Activated naive CD8-positive, alpha-beta T cell treated with anti-CD3 and anti-CD28 coated beads, Interleukin-2, amount 50 U/mL, for 24 hours (primary cell): Measurements from ENCODE around the gene RAMAC.
"Not testable (repeated sequence)": the region's sequence is repeated elsewhere in the genome, so short reads cannot be mapped to it uniquely, and the experiment has no call there.

Experiments used
- ATAC-seq: fragments of 150-1000 bp; cut with Tn5 transposase; one replicate; pipeline ENCODE4 v1.10.0; 2021
- DNase-seq: peaks from one replicate; pipeline ENCODE4 v3.0.0; 2021
- H3K27ac Mint-ChIP-seq: one replicate; pipeline ENCODE4 v1.8.0; 2021; ENCODE audit warnings: mild to moderate bottlenecking, mixed read lengths
- H3K27me3 Mint-ChIP-seq: one replicate; pipeline ENCODE4 v1.8.0; 2021; ENCODE audit warnings: mixed read lengths
- H3K36me3 Mint-ChIP-seq: one replicate; pipeline ENCODE4 v1.8.0; 2021; ENCODE audit warnings: low read depth, mixed read lengths
- H3K4me1 Mint-ChIP-seq: one replicate; pipeline ENCODE4 v1.8.0; 2021; ENCODE audit warnings: mixed read lengths
- H3K4me3 Mint-ChIP-seq: one replicate; pipeline ENCODE4 v1.8.0; 2021; ENCODE audit warnings: mild to moderate bottlenecking, moderate library complexity, mixed read lengths
- H3K9me3 Mint-ChIP-seq: one replicate; pipeline ENCODE4 v1.8.0; 2021; ENCODE audit warnings: mixed read lengths

Gene RAMAC

DNA sequence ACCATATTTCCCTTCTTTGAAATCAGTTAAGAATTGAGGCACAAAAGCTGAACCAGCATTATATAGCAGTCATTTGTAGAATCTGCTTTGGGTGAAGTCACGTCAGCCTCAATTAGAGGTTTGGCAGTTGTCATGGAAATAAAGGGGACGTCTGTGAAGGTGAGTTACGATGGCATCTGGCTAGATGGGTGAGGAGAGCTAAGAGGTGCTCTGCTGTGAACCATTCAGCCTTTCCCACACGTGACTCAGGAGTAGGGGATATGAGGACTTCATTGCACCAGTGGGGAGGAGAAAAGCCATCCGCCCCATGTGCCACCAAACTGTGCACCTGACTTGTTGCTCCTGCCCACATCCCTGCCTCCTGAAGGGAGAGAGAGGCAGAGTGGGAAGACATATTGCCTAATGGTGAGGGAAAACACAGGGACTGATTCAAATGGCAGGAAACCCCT is 28.2 kb downstream of the RAMAC start:
- Mint-ChIP-seq H3K27me3 (no peaks in the 10 kb centered on the region), H3K9me3 (peaks cover 14% of the 10 kb centered on the region), H3K4me3 (no peak overlapping the region), H3K36me3 (peaks cover 36% of the 10 kb centered on the region), H3K27ac (no peak overlapping the region), H3K4me1 (peaks cover 43% of the 10 kb centered on the region)
- ATAC-seq (no peak), DNase-seq (no peak)

DNA sequence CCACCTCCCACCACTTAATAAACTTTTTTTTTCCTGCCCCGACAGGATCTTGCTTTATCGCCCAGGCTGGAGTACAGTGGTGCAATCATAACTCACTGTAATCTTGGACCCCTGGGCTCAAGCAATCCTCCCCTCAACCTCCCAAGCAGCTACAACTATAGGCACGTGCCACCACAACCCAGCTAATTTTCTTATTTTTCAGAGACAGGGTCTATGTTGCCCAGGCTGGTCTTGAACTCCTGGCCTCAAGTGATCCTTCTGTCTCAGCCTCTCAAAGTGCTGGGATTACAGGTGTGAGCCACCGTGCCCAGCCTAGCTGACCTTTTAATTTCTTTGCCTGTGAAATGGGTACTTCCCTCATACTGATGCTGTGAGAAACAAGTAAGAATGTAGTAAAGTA is 29.4 kb downstream of the RAMAC start:
- Mint-ChIP-seq H3K27ac (no peak overlapping the region), H3K27me3 (no peaks in the 10 kb centered on the region), H3K9me3 (peaks cover 14% of the 10 kb centered on the region), H3K36me3 (peaks cover 38% of the 10 kb centered on the region), H3K4me3 (no peak overlapping the region), H3K4me1 (peaks cover 34% of the 10 kb centered on the region)
- DNase-seq: no peak
- no peak for ATAC-seq

DNA sequence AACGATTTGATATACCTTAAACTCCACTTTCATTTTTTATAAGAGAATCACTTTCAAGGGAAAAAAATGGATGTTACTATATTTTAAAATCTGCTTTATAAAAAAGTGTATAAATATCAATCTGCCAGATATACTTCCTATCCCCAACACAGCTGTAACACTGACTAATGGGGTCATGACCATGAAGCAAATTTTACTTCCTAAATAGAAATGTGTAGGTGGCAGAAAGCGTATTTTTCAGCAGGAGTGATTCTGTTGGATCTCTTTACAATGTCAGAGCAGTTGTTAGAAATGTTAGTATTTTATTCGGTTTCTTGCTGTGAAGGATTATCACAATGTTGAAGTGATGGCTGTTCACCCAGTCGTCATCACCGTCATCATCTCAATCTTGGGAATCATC is 30.9 kb downstream of the RAMAC start:
- Mint-ChIP-seq H3K4me1 (peaks cover 24% of the 10 kb centered on the region), H3K4me3 (no peak overlapping the region), H3K9me3 (peaks cover 12% of the 10 kb centered on the region), H3K27me3 (no peaks in the 10 kb centered on the region), H3K27ac (no peak overlapping the region), H3K36me3 (peaks cover 37% of the 10 kb centered on the region)
- DNase-seq: no peak
- ATAC-seq: no peak

DNA sequence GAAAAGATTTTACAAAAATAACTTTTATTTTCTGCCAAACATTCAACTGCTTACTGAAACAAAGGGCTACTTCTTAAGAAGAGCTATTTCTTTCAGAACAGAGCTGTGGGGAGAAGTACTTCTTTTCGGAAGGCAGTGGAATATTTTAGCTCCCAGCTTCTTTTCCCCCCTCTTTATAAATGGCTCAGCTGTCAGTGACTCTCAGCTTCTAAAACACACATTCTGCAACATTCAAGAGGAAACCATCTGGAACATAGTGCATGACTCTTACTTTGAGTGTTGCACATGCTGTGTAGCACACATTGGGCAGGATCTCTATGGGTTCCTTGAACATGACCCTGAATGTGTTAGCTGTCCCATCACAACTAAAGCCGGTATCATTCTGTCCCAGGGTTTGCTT is 32.4 kb downstream of the RAMAC start:
- peaks cover 11% of the 10 kb centered on the region for H3K4me1 Mint-ChIP-seq
- H3K27ac Mint-ChIP-seq: no peak overlapping the region
- no peak overlapping the region for H3K4me3 Mint-ChIP-seq
- DNase-seq (no peak), ATAC-seq (no peak)
- no peaks in the 10 kb centered on the region for H3K9me3 Mint-ChIP-seq
- H3K27me3 Mint-ChIP-seq: no peaks in the 10 kb centered on the region
- peaks cover 32% of the 10 kb centered on the region for H3K36me3 Mint-ChIP-seq

DNA sequence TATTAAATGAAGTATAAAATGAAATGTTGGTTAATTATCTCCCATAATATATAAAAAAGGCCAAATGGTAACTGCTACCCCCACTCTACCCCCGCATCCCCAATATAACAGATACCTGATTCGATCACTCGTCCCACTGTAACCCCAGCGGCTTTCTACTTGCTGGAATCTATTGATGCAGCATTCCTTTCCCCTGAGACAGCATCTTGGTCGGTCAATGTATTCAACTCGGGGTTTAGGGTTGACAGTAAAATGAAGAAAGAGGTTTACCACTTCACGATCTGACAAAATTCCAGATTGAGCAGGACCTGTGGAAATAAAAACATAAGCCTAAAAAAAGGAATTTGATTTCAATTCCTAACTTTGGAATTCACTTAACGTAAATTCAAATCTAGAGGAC is 44.0 kb downstream of the RAMAC start:
- Mint-ChIP-seq H3K36me3 (peaks cover 48% of the 10 kb centered on the region), H3K27me3 (no peaks in the 10 kb centered on the region), H3K4me3 (no peak overlapping the region), H3K4me1 (peaks cover 4% of the 10 kb centered on the region), H3K27ac (no peak overlapping the region), H3K9me3 (no peaks in the 10 kb centered on the region)
- DNase-seq (no peak), ATAC-seq (no peak)

DNA sequence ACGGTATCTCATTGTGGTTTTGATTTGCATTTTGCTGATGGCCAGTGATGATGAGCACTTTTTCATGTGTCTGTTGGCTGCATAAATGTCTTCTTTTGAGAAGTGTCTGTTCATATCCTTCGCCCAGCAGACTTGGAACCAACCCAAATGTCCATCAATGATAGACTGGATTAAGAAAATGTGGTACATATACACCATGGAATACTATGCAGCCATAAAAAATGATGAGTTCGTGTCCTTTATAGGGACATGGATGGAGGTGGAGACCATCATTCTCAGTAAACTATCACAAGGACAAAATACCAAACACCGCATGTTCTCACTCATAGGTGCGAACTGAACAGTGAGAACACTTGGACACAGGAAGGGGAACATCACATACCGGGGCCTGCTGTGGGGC is 45.2 kb downstream of the RAMAC start:
- not testable (repeated sequence) for H3K4me3 Mint-ChIP-seq, DNase-seq, H3K27me3 Mint-ChIP-seq, H3K27ac Mint-ChIP-seq, H3K4me1 Mint-ChIP-seq, H3K9me3 Mint-ChIP-seq, ATAC-seq
- H3K36me3 Mint-ChIP-seq: peaks cover 52% of the 10 kb centered on the region

DNA sequence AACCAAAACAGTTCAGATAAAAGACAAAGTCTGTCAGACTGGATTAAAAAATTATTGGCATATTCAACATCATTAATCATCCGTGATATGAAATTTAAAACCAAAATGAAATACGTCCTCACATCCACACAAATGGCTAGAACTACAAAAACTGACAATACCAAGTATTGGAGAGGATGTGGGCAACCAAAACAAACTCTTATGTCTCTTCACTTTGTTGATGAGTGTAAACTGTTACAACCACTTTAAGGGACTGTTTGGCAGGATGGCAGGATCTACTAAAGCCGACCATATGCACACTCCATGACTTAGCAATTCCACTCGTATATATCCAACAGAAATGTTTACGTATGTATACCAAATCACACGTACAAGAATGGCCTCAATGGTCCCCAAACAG is 50.2 kb downstream of the RAMAC start:
- no peak overlapping the region for H3K4me3 Mint-ChIP-seq
- H3K27ac Mint-ChIP-seq: no peak overlapping the region
- DNase-seq: no peak
- H3K36me3 Mint-ChIP-seq: peaks cover 70% of the 10 kb centered on the region
- ATAC-seq: no peak
- H3K4me1 Mint-ChIP-seq: peaks cover 25% of the 10 kb centered on the region
- H3K27me3 Mint-ChIP-seq: no peaks in the 10 kb centered on the region
- no peaks in the 10 kb centered on the region for H3K9me3 Mint-ChIP-seq

DNA sequence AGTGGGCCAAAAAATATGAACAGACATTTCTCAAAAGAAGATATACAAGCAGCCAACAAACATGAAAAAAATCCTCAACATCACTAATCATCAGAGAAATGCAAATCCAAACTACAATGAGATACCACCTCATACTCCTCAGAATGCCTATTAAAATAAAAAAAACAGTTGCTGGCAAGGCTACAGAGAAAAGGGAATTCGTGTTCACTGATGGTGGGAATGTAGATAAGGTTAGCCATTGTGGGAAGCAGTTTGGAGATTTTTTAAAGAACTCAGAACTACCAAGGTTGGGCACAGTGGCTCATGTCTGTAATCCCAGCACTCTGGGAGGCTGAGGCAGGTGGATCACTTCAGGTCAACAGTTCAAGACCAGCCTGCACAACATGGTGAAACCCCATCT is 53.2 kb downstream of the RAMAC start:
- peaks cover 72% of the 10 kb centered on the region for H3K36me3 Mint-ChIP-seq

More for the DNA sequence above, 53.2 kb downstream of the RAMAC start:
- Mint-ChIP-seq H3K4me3 (no peak overlapping the region), H3K4me1 (peaks cover 23% of the 10 kb centered on the region), H3K9me3 (no peaks in the 10 kb centered on the region), H3K27me3 (no peaks in the 10 kb centered on the region), H3K27ac (no peak overlapping the region)
- DNase-seq (no peak), ATAC-seq (no peak)
